Ectodermal cell (in vitro differentiated cells): ENCODE measurements around the gene SORBS2.
"Not testable (repeated sequence)": the region's sequence is repeated elsewhere in the genome, so short reads cannot be mapped to it uniquely, and the experiment has no call there.

ENCODE experiments used
- H3K27ac ChIP-seq: 2 replicates; pipeline ENCODE4 v1.7.0; 2013; ENCODE audit warnings: mild to moderate bottlenecking, low read depth, low read length; ENCODE audit not compliant: insufficient read depth, poor library complexity, severe bottlenecking
- H3K27me3 ChIP-seq: 2 replicates; pipeline ENCODE4 v1.7.0; 2013; ENCODE audit warnings: mild to moderate bottlenecking, low read length; ENCODE audit not compliant: insufficient read depth, control insufficient read depth, poor library complexity, severe bottlenecking
- H3K36me3 ChIP-seq: one replicate; pipeline ENCODE4 v1.7.0; 2013; ENCODE audit warnings: low read length; ENCODE audit not compliant: control insufficient read depth, insufficient read depth
- H3K4me1 ChIP-seq: one replicate; pipeline ENCODE4 v1.7.0; 2013; ENCODE audit warnings: low read length; ENCODE audit not compliant: control insufficient read depth, insufficient read depth
- H3K4me3 ChIP-seq: 2 replicates; pipeline ENCODE4 v1.7.0; 2013; ENCODE audit warnings: low read depth, low read length, control low read depth; ENCODE audit not compliant: insufficient read depth
- H3K9me3 ChIP-seq: 2 replicates; pipeline ENCODE4 v1.7.0; 2013; ENCODE audit warnings: mild to moderate bottlenecking, low read length, moderate library complexity; ENCODE audit not compliant: control insufficient read depth
- WGBS, 2 experiments: methylation state at CpG; one replicate each; pipeline ENCODE4 v1.1.7; 2013; ENCODE audit warnings: missing lambda C conversion rate in 2 of 2; 5-methylcytosine and 5-hydroxymethylcytosine counted together

Gene SORBS2

GRCh38 chr4:185718578-185719499, 93.2 kb downstream of the SORBS2 start:
- H3K9me3 ChIP-seq, result no peaks in the 10 kb centered on the region
- 92% methylated on average over 7 to 8 of the region's 8 CpGs for WGBS, 2 experiments
- H3K36me3 ChIP-seq, result no peaks in the 10 kb centered on the region
- no peaks in the 10 kb centered on the region for H3K4me1 ChIP-seq
- no peak overlapping the region for H3K4me3 ChIP-seq
- H3K27ac ChIP-seq, result no peak overlapping the region
- no peaks in the 10 kb centered on the region for H3K27me3 ChIP-seq

- no peaks in the 10 kb centered on the region for H3K36me3 ChIP-seq
- no peaks in the 10 kb centered on the region for H3K9me3 ChIP-seq
- H3K27me3 ChIP-seq, result no peaks in the 10 kb centered on the region
- H3K27ac ChIP-seq, result no peak overlapping the region
- no peak overlapping the region for H3K4me3 ChIP-seq
- WGBS, 2 experiments, result 97 to 98% methylated on average over 9 of the region's 9 CpGs
- H3K4me1 ChIP-seq, result no peaks in the 10 kb centered on the region
These were observed 94.6 kb downstream of the SORBS2 start for GRCh38 chr4:185717377-185717741.

- Histone ChIP-seq H3K27me3 (no peaks in the 10 kb centered on the region), H3K4me1 (no peaks in the 10 kb centered on the region), H3K4me3 (no peak overlapping the region), H3K9me3 (no peaks in the 10 kb centered on the region), H3K27ac (no peak overlapping the region), H3K36me3 (no peaks in the 10 kb centered on the region)
- 94 to 95% methylated on average over 15 of the region's 15 CpGs for WGBS, 2 experiments
These were observed 95.2 kb downstream of the SORBS2 start for GRCh38 chr4:185716577-185717376.

GRCh38 chr4:185716141-185716551, 95.8 kb downstream of the SORBS2 start:
- H3K36me3 ChIP-seq, result no peaks in the 10 kb centered on the region
- no peak overlapping the region for H3K4me3 ChIP-seq
- no peak overlapping the region for H3K27ac ChIP-seq
- 74% methylated on average over 9 of the region's 9 CpGs for WGBS, 2 experiments
- no peaks in the 10 kb centered on the region for H3K9me3 ChIP-seq
- H3K27me3 ChIP-seq, result no peaks in the 10 kb centered on the region
- H3K4me1 ChIP-seq, result no peaks in the 10 kb centered on the region

DNA sequence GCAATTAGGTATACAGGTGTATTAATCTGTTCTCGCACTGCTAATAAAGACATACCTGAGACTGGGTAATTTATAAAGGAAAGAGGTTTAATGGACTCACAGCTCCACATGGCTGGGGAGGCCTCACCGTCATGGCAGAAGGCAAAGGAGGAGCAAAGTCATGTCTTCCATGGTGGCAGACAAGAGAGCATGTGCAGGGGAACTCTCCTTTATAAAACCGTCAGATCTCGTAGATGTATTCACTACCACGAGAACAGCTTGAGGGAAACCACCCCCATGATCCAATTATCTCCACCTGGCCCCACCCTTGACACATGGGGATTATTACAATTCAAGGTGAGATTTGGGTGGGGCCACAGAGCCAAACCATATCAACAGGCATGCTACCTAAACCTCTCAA, 97.5 kb downstream of the SORBS2 start:
- H3K27me3 ChIP-seq, H3K4me3 ChIP-seq, H3K9me3 ChIP-seq, H3K36me3 ChIP-seq, H3K4me1 ChIP-seq, H3K27ac ChIP-seq: not testable (repeated sequence)
- 94 to 98% methylated on average over 5 of the region's 5 CpGs for WGBS, 2 experiments

DNA sequence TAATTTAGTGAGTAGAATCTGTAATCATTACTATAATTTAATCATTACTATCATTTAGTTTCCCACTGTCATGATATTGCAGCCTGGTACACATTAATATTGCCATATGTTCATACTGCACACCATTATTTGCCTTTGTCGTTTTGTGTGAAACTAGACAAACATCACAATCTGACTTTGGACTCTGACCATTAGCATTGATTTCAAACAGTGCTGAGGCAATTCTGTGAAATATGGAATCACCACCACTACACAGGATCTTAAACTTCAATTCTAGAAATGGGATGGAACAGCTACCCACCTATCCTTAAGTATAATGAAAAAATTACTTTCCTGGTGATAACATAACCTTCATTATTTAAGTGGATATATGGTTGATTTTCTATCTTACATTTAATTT, 98.3 kb downstream of the SORBS2 start:
- Histone ChIP-seq H3K27me3 (no peaks in the 10 kb centered on the region), H3K9me3 (no peaks in the 10 kb centered on the region), H3K4me1 (no peaks in the 10 kb centered on the region), H3K27ac (no peak overlapping the region), H3K36me3 (no peaks in the 10 kb centered on the region), H3K4me3 (no peak overlapping the region)
- WGBS, 2 experiments, result 95 to 100% methylated on average over 1 of the region's 1 CpG

- 65 to 72% methylated on average over 4 to 5 of the region's 5 CpGs for WGBS, 2 experiments
These were observed 98.7 kb downstream of the SORBS2 start for GRCh38 chr4:185713272-185713671.

GRCh38 chr4:185712350-185713024, 99.5 kb downstream of the SORBS2 start:
- WGBS, 2 experiments, result 69% methylated on average over 18 of the region's 18 CpGs
- Histone ChIP-seq H3K4me3 (no peak overlapping the region), H3K27ac (no peak overlapping the region), H3K27me3 (no peaks in the 10 kb centered on the region), H3K4me1 (no peaks in the 10 kb centered on the region), H3K36me3 (no peaks in the 10 kb centered on the region), H3K9me3 (no peaks in the 10 kb centered on the region)

More at GRCh38 chr4:185713272-185713671, 98.7 kb downstream of the SORBS2 start:
- Histone ChIP-seq H3K4me3 (no peak overlapping the region), H3K4me1 (no peaks in the 10 kb centered on the region), H3K27ac (no peak overlapping the region), H3K9me3 (no peaks in the 10 kb centered on the region), H3K27me3 (no peaks in the 10 kb centered on the region), H3K36me3 (no peaks in the 10 kb centered on the region)

- Histone ChIP-seq H3K4me3 (no peak overlapping the region), H3K27ac (no peak overlapping the region), H3K36me3 (no peaks in the 10 kb centered on the region), H3K27me3 (no peaks in the 10 kb centered on the region), H3K9me3 (no peaks in the 10 kb centered on the region), H3K4me1 (no peaks in the 10 kb centered on the region)
- 92 to 97% methylated on average over 3 of the region's 4 CpGs for WGBS, 2 experiments
These were observed 100.3 kb downstream of the SORBS2 start for GRCh38 chr4:185711726-185712125.

GRCh38 chr4:185710487-185710995, 101.5 kb downstream of the SORBS2 start:
- Histone ChIP-seq H3K27ac (no peak overlapping the region), H3K9me3 (no peaks in the 10 kb centered on the region), H3K36me3 (no peaks in the 10 kb centered on the region), H3K4me1 (no peaks in the 10 kb centered on the region), H3K4me3 (no peak overlapping the region), H3K27me3 (no peaks in the 10 kb centered on the region)
- 83 to 84% methylated on average over 11 of the region's 11 CpGs for WGBS, 2 experiments
